DMS153 (cell line): ENCODE results near the gene MED27.

ENCODE experiments used
- DNase-seq: peaks from one replicate; lab custom pipeline; 2025; lab: John Stamatoyannopoulos, UW

MED27 gene

GRCh38 chr9:132079391-132080091, at the start of gene MED27:
TSS of gene MED27 (minus strand) at chr9:132079867. CDS start at chr9:132079844, 23 bp downstream.
- DNase-seq = peak; percentile 86

GRCh38 chr9:132127888-132128534, 48.3 kb upstream of the MED27 start:
- DNase-seq = no peak

GRCh38 chr9:132126680-132127236, 47.1 kb upstream of the MED27 start:
- no peak for DNase-seq

- DNase-seq = no peak
Observed at GRCh38 chr9:132125944-132126679, 46.4 kb upstream of the MED27 start.

GRCh38 chr9:132125361-132125760, 45.7 kb upstream of the MED27 start:
- no peak for DNase-seq

- DNase-seq = no peak
Observed at GRCh38 chr9:132124800-132125199, 45.1 kb upstream of the MED27 start.

- no peak for DNase-seq
Observed at GRCh38 chr9:132121021-132121420, 41.4 kb upstream of the MED27 start.

GRCh38 chr9:132117694-132118093, 38.0 kb upstream of the MED27 start:
- no peak for DNase-seq

GRCh38 chr9:132116583-132116982, 36.9 kb upstream of the MED27 start:
- no peak for DNase-seq

- DNase-seq = no peak
Observed at GRCh38 chr9:132114102-132114707, 34.5 kb upstream of the MED27 start.

- DNase-seq = no peak
Observed at GRCh38 chr9:132109291-132109690, 29.6 kb upstream of the MED27 start.

GRCh38 chr9:132108728-132109127, 29.1 kb upstream of the MED27 start:
- no peak for DNase-seq

- DNase-seq = no peak
Observed at GRCh38 chr9:132099741-132100407, 20.2 kb upstream of the MED27 start.

- DNase-seq = no peak
Observed at GRCh38 chr9:132099167-132099566, 19.5 kb upstream of the MED27 start.

- DNase-seq = no peak
Observed at GRCh38 chr9:132094314-132094791, 14.7 kb upstream of the MED27 start.

GRCh38 chr9:132090771-132091170, 11.1 kb upstream of the MED27 start:
- no peak for DNase-seq

GRCh38 chr9:132087438-132088030, 7.9 kb upstream of the MED27 start:
- DNase-seq = no peak

GRCh38 chr9:132082188-132082587, 2.5 kb upstream of the MED27 start:
- DNase-seq = no peak

- DNase-seq = no peak
Observed at GRCh38 chr9:132078699-132079356, 839 bp downstream of the MED27 start.

- DNase-seq = peak; percentile 51
Observed at GRCh38 chr9:132077881-132078698, 1.6 kb downstream of the MED27 start.
